WTC11 (cell line): ENCODE measurements around the gene HLA-DPB1.

Source experiments
- ARID4B ChIP-seq: sonication (generic); formaldehyde crosslinking; IDR thresholded peaks from 2 replicates; pipeline ENCODE4 v1.8.0; 2023; ENCODE audit warnings: missing genetic modification reagents, mild to moderate bottlenecking, borderline replicate concordance
- E2F4 ChIP-seq: sonication (generic); formaldehyde crosslinking; IDR thresholded peaks from 2 replicates; pipeline ENCODE4 v1.8.1; 2022; ENCODE audit warnings: low read depth, mild to moderate bottlenecking, moderate library complexity, missing genetic modification reagents, borderline replicate concordance
- ESRRA ChIP-seq: sonication (generic); formaldehyde crosslinking; IDR thresholded peaks from 2 replicates; pipeline ENCODE4 v1.8.1; 2022; ENCODE audit warnings: mild to moderate bottlenecking, missing genetic modification reagents, borderline replicate concordance
- FOXP1 ChIP-seq: sonication (generic); formaldehyde crosslinking; IDR thresholded peaks from 2 replicates; pipeline ENCODE4 v1.8.0; 2022; ENCODE audit warnings: missing genetic modification reagents, mild to moderate bottlenecking, moderate library complexity, borderline replicate concordance
- JUN ChIP-seq: sonication (generic); formaldehyde crosslinking; IDR thresholded peaks from 2 replicates; pipeline ENCODE4 v1.8.0; 2023; ENCODE audit warnings: mild to moderate bottlenecking, missing genetic modification reagents
- NFATC4 ChIP-seq: fragments of 250-450 bp; sonication (Bioruptor Pico); IDR thresholded peaks from 2 replicates; pipeline ENCODE4 v1.9.0; 2021; ENCODE audit warnings: mild to moderate bottlenecking
- ZNF138 ChIP-seq: sonication (generic); formaldehyde crosslinking; conservative IDR thresholded peaks from 2 replicates; pipeline ENCODE4 v1.8.1; 2022; ENCODE audit warnings: mild to moderate bottlenecking, moderate library complexity, missing genetic modification reagents
- ZNF232 ChIP-seq: sonication (generic); formaldehyde crosslinking; IDR thresholded peaks from 2 replicates; pipeline ENCODE4 v1.8.0; 2022; ENCODE audit warnings: mild to moderate bottlenecking, missing genetic modification reagents
- ZNF396 ChIP-seq: fragments of 250-450 bp; sonication (Bioruptor Pico); IDR thresholded peaks from 2 replicates; pipeline ENCODE4 v1.8.0; 2021; ENCODE audit warnings: mild to moderate bottlenecking, moderate library complexity, borderline replicate concordance
- ZNF512 ChIP-seq: sonication (generic); formaldehyde crosslinking; IDR thresholded peaks from 2 replicates; pipeline ENCODE4 v1.8.1; 2022; ENCODE audit warnings: missing genetic modification reagents, borderline replicate concordance
- TF ChIP-seq, protein P1 (sequence below): fragments of 200-600 bp; IDR thresholded peaks from 2 replicates; pipeline ENCODE4 v1.8.0; 2022; ENCODE audit warnings: antibody characterized with exemption
- TF ChIP-seq, protein P2 (sequence below): sonication (generic); formaldehyde crosslinking; IDR thresholded peaks from 2 replicates; pipeline ENCODE4 v1.8.0; 2022; ENCODE audit warnings: mild to moderate bottlenecking, missing genetic modification reagents
- TF ChIP-seq, protein P3 (sequence below): sonication (generic); formaldehyde crosslinking; IDR thresholded peaks from 2 replicates; pipeline ENCODE4 v1.8.1; 2023; ENCODE audit warnings: mild to moderate bottlenecking, moderate library complexity, missing genetic modification reagents

DNA sequence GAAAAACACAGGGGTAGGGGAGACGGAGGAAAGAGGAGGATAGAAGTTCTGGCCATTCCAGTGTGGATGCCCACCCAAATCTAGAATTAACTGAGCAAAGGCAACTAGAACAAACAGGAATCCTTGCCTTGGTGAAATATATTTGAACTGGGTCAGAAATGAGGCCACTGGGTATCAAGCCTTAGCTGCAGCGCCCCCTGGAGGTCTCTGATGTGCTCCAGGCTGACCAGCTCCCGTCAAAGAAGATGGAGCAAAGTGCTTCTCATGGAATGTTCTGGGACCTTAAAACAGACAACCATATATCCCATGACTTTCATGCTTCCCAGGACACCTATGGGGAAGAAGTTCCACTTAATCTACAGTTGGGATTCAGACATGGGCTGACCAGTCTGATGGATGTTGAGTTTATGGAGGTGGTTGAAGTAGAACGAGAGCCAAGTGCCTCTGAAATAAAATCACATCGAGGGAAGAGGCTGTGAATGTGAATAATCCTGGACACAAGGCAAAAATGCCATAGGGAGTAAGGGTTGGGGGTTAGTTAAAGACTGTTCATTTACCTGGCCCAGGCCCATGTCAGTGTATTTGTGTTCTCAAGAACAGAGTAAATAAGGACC, 50.4 kb downstream of the HLA-DPB1 start:
- TF ChIP-seq E2F4 (CRISPR knock-in tag): no peak
- no peak for TF ChIP-seq FOXP1 (CRISPR knock-in tag)
- TF ChIP-seq, protein P1, sequence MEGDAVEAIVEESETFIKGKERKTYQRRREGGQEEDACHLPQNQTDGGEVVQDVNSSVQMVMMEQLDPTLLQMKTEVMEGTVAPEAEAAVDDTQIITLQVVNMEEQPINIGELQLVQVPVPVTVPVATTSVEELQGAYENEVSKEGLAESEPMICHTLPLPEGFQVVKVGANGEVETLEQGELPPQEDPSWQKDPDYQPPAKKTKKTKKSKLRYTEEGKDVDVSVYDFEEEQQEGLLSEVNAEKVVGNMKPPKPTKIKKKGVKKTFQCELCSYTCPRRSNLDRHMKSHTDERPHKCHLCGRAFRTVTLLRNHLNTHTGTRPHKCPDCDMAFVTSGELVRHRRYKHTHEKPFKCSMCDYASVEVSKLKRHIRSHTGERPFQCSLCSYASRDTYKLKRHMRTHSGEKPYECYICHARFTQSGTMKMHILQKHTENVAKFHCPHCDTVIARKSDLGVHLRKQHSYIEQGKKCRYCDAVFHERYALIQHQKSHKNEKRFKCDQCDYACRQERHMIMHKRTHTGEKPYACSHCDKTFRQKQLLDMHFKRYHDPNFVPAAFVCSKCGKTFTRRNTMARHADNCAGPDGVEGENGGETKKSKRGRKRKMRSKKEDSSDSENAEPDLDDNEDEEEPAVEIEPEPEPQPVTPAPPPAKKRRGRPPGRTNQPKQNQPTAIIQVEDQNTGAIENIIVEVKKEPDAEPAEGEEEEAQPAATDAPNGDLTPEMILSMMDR: peak; percentile 88
- no peak for TF ChIP-seq ZNF232
- TF ChIP-seq ZNF396 (CRISPR knock-in tag): no peak
- TF ChIP-seq, protein P2, sequence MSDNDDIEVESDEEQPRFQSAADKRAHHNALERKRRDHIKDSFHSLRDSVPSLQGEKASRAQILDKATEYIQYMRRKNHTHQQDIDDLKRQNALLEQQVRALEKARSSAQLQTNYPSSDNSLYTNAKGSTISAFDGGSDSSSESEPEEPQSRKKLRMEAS: no peak
- no peak for TF ChIP-seq ZNF138 (CRISPR knock-in tag)
- TF ChIP-seq, protein P3, sequence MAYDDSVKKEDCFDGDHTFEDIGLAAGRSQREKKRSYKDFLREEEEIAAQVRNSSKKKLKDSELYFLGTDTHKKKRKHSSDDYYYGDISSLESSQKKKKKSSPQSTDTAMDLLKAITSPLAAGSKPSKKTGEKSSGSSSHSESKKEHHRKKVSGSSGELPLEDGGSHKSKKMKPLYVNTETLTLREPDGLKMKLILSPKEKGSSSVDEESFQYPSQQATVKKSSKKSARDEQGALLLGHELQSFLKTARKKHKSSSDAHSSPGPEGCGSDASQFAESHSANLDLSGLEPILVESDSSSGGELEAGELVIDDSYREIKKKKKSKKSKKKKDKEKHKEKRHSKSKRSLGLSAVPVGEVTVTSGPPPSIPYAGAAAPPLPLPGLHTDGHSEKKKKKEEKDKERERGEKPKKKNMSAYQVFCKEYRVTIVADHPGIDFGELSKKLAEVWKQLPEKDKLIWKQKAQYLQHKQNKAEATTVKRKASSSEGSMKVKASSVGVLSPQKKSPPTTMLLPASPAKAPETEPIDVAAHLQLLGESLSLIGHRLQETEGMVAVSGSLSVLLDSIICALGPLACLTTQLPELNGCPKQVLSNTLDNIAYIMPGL (CRISPR knock-in tag): no peak
- no peak for TF ChIP-seq JUN (CRISPR knock-in tag)
- no peak for TF ChIP-seq ARID4B (CRISPR knock-in tag)
- no peak for TF ChIP-seq NFATC4
- no peak for TF ChIP-seq ZNF512 (CRISPR knock-in tag)
- TF ChIP-seq ESRRA (CRISPR knock-in tag): no peak
